B cell (primary cell): ENCODE data around the gene MYH13. TPM values are rescaled to one million over a fixed set of nuclear protein-coding genes. Genes with fewer than 3 reads are reported as not detected.

Experiments used
- ATAC-seq: fragments of 200-7000 bp; cut with Tn5 transposase; one replicate; pipeline ENCODE4 v1.10.0; 2021; ENCODE audit warnings: low read depth, mild to moderate bottlenecking, moderate number of reproducible peaks, moderate library complexity
- CTCF ChIA-PET: fragments of 350-600 bp; sonication (Branson Sonifier 250); formaldehyde crosslinking; loops from one replicate; lab custom pipeline; 2021; ENCODE audit warnings: antibody characterized with exemption, inconsistent platforms; lab: Charles Lee
- POLR2A ChIA-PET: fragments of 350-600 bp; sonication (Branson Sonifier 250); formaldehyde crosslinking; loops from one replicate; lab custom pipeline; 2021; ENCODE audit warnings: antibody characterized with exemption; lab: Charles Lee
- DNase-seq: peaks from one replicate; pipeline ENCODE4 v3.0.0; 2013
- H2AFZ ChIP-seq: 2 replicates; pipeline ENCODE4 v1.6.1; 2012; ENCODE audit warnings: mild to moderate bottlenecking, low read depth, low read length; ENCODE audit not compliant: insufficient read depth, poor library complexity, severe bottlenecking
- H3K27ac ChIP-seq, 2 donors: 1 replicate in 1 of 2; 2 replicates in 1 of 2; pipeline ENCODE4 v1.5.1; 2012 to 2013; ENCODE audit warnings: low read length in 2 of 2, mild to moderate bottlenecking in 2 of 2, moderate library complexity in 1 of 2
- H3K27me3 ChIP-seq, 4 experiments: fragments of 200-600 bp in 1 of 4; sonication (generic) in 1 of 4; replicated peaks in 1 of 4; 1 replicate in 2 of 4; 2 replicates in 2 of 4; pipeline versions ENCODE4 v1.6.1 to v1.7.0; 2013 to 2016; ENCODE audit warnings: low read length in 3 of 4, mild to moderate bottlenecking in 2 of 4, mixed read lengths in 1 of 4, moderate library complexity in 1 of 4; ENCODE audit not compliant: insufficient read depth in 4 of 4, control insufficient read depth in 3 of 4; ENCODE audit errors: control extremely low read depth in 1 of 4
- H3K36me3 ChIP-seq, 2 experiments: replicated peaks in 1 of 2; 1 replicate in 1 of 2; 2 replicates in 1 of 2; pipeline versions ENCODE4 v1.6.1 to v1.7.1; 2013; ENCODE audit warnings: low read length in 1 of 2; ENCODE audit not compliant: insufficient read depth in 2 of 2, control insufficient read depth in 1 of 2; ENCODE audit errors: control extremely low read depth in 1 of 2, extremely low read depth in 1 of 2
- H3K4me1 ChIP-seq, 2 donors: fragments of 200-600 bp in 1 of 2; sonication (generic) in 1 of 2; 1 replicate in 1 of 2; 2 replicates in 1 of 2; pipeline versions ENCODE4 v1.5.1 to v1.6.1; 2013 to 2017; ENCODE audit warnings: low read length in 2 of 2; ENCODE audit not compliant: control insufficient read depth in 2 of 2, insufficient read depth in 2 of 2
- H3K4me2 ChIP-seq: replicated peaks from 2 replicates; pipeline ENCODE3; 2012; ENCODE audit warnings: mild to moderate bottlenecking, low read depth, low read length; ENCODE audit not compliant: poor library complexity, severe bottlenecking
- H3K4me3 ChIP-seq, 5 experiments: fragments of 200-600 bp in 1 of 5; sonication (generic) in 1 of 5; 1 replicate in 3 of 5; 2 replicates in 2 of 5; pipeline versions ENCODE4 v1.5.1 to v1.7.0; 2011 to 2016; ENCODE audit warnings: low read length in 4 of 5, mild to moderate bottlenecking in 4 of 5, low read depth in 2 of 5, control low read depth in 1 of 5, moderate library complexity in 1 of 5; ENCODE audit not compliant: insufficient read depth in 1 of 5; ENCODE audit errors: control extremely low read depth in 1 of 5, extremely low read depth in 1 of 5
- H3K79me2 ChIP-seq: fragments of 200-600 bp; sonication (generic); one replicate; pipeline ENCODE4 v1.6.0; 2016; ENCODE audit warnings: low read length; ENCODE audit not compliant: control insufficient read depth, insufficient read depth
- H3K9ac ChIP-seq: fragments of 200-600 bp; sonication (generic); 2 replicates; pipeline ENCODE4 v1.6.1; 2017; ENCODE audit warnings: mild to moderate bottlenecking, low read length, moderate library complexity
- H3K9me3 ChIP-seq, 3 donors: one replicate each; pipeline versions ENCODE4 v1.6.1 to v1.7.1; 2013; ENCODE audit warnings: low read length in 2 of 3; ENCODE audit not compliant: control insufficient read depth in 2 of 3, insufficient read depth in 1 of 3; ENCODE audit errors: control extremely low read depth in 1 of 3
- H4K20me1 ChIP-seq: 2 replicates; pipeline ENCODE4 v1.6.0; 2012; ENCODE audit warnings: mild to moderate bottlenecking, low read length; ENCODE audit not compliant: insufficient read depth, control insufficient read depth, poor library complexity, severe bottlenecking
- H3K27ac Mint-ChIP-seq: one replicate; pipeline ENCODE4 v1.8.0; 2021; ENCODE audit warnings: mixed read lengths
- H3K27me3 Mint-ChIP-seq: one replicate; pipeline ENCODE4 v1.8.0; 2021; ENCODE audit warnings: mixed read lengths
- H3K4me1 Mint-ChIP-seq: one replicate; pipeline ENCODE4 v1.8.0; 2021; ENCODE audit warnings: mixed read lengths
- H3K4me3 Mint-ChIP-seq: one replicate; pipeline ENCODE4 v1.8.0; 2021; ENCODE audit warnings: mixed read lengths
- H3K9me3 Mint-ChIP-seq: one replicate; pipeline ENCODE4 v1.8.0; 2022; ENCODE audit warnings: mixed read lengths; ENCODE audit not compliant: insufficient read depth
- CTCF ChIP-seq: fragments of 200-600 bp; IDR thresholded peaks from one replicate; pipeline ENCODE4 v1.8.0; 2022; ENCODE audit warnings: antibody characterized with exemption, mild to moderate bottlenecking
- EZH2 ChIP-seq: IDR thresholded peaks from 2 replicates; pipeline ENCODE4 v1.6.1; 2012; ENCODE audit warnings: borderline replicate concordance, low read depth, mild to moderate bottlenecking, moderate library complexity, low read length; ENCODE audit not compliant: insufficient read depth, poor library complexity, severe bottlenecking
- WGBS: methylation state at CpG from one replicate; pipeline ENCODE4 v1.1.5; 2013; ENCODE audit warnings: missing lambda C conversion rate; ENCODE audit not compliant: insufficient coverage; 5-methylcytosine and 5-hydroxymethylcytosine counted together
- intact Hi-C: fragments of 100-400 bp; cut with micrococcal nuclease; formaldehyde crosslinking; loops from one replicate; pipeline ENCODE4 v1.10.0; 2022
- polyA plus RNA-seq: library from polyadenylated mRNA; depleted of rRNA; stranded (reverse); fragments of >200 nt; gene quantifications from 2 replicates; pipeline ENCODE4 v1.2.3, GENCODE V29; 2012
- total RNA-seq, 2 donors: library from RNA; stranded (reverse); fragments of 120-200 nt in 1 of 2; gene quantifications; 1 replicate in 1 of 2; 2 replicates in 1 of 2; pipeline versions ENCODE4 v1.2.3 to v1.2.4, GENCODE V29; 2013 to 2022

The MYH13 gene
- total and polyA plus RNA-seq, 2 donors (not counting 1 experiment from before 2014, with no cell fraction given), result not detected

GRCh38 chr17:10264051-10264450, 108.8 kb downstream of the MYH13 start:
- no peaks in the 10 kb centered on the region for H3K79me2 ChIP-seq
- intact Hi-C loops, result no loop called here
- H3K27ac ChIP-seq, result no peak overlapping the region
- no peaks in the 10 kb centered on the region for H4K20me1 ChIP-seq
- CTCF ChIA-PET, result no interaction called here
- H3K9me3 Mint-ChIP-seq, result no peaks in the 10 kb centered on the region
- H2AFZ ChIP-seq, result no peak overlapping the region
- H3K27me3 ChIP-seq, result peaks cover 0 to 2% (median 0%) of the 10 kb centered on the region in 4 experiments
- POLR2A ChIA-PET, result no interaction called here
- no peak overlapping the region for H3K4me3 Mint-ChIP-seq
- peaks cover 0 to 6% (median 0%) of the 10 kb centered on the region in 3 donors for H3K9me3 ChIP-seq
- H3K4me2 ChIP-seq, result no peak overlapping the region
- H3K27me3 Mint-ChIP-seq, result peaks cover 6% of the 10 kb centered on the region
- no peak overlapping the region for H3K27ac Mint-ChIP-seq
- TF ChIP-seq EZH2 (no peak), CTCF (no peak)
- no peaks in the 10 kb centered on the region for H3K4me1 ChIP-seq
- ATAC-seq (no peak), DNase-seq (no peak)
- WGBS, result no CpG with 5 or more reads among the region's 2 CpGs
- H3K4me1 Mint-ChIP-seq, result no peaks in the 10 kb centered on the region
- no peak overlapping the region for H3K4me3 ChIP-seq
- no peaks in the 10 kb centered on the region for H3K36me3 ChIP-seq
- no peak overlapping the region for H3K9ac ChIP-seq

- ChIA-PET CTCF (no interaction called here), POLR2A (no interaction called here)
- no peaks in the 10 kb centered on the region for H3K79me2 ChIP-seq
- no peaks in the 10 kb centered on the region for H4K20me1 ChIP-seq
- peaks cover 0 to 1% (median 0%) of the 10 kb centered on the region in 4 experiments for H3K27me3 ChIP-seq
- no peak overlapping the region for H3K4me3 Mint-ChIP-seq
- H3K36me3 ChIP-seq, result no peaks in the 10 kb centered on the region
- H2AFZ ChIP-seq, result no peak overlapping the region
- H3K9me3 ChIP-seq, result peaks cover 0 to 3% (median 0%) of the 10 kb centered on the region in 3 donors
- DNase-seq, result no peak
- no peaks in the 10 kb centered on the region for H3K4me1 Mint-ChIP-seq
- H3K27ac Mint-ChIP-seq, result no peak overlapping the region
- H3K4me2 ChIP-seq, result no peak overlapping the region
- H3K9ac ChIP-seq, result no peak overlapping the region
- no CpG with 5 or more reads among the region's 1 CpG for WGBS
- H3K4me1 ChIP-seq, result no peaks in the 10 kb centered on the region
- H3K27ac ChIP-seq, result no peak overlapping the region
- intact Hi-C loops, result no loop called here
- no peak overlapping the region for H3K4me3 ChIP-seq
- no peak for TF ChIP-seq EZH2
- no peak for TF ChIP-seq CTCF
- H3K27me3 Mint-ChIP-seq, result peaks cover 10% of the 10 kb centered on the region
- no peaks in the 10 kb centered on the region for H3K9me3 Mint-ChIP-seq
- no peak for ATAC-seq
Measured at GRCh38 chr17:10262451-10262850, 110.4 kb downstream of the MYH13 start.
